Measurements from ENCODE around the gene SCFD1. TPM values are rescaled to one million over a fixed set of nuclear protein-coding genes. Genes with fewer than 3 reads are reported as not detected.

SCFD1 gene
- total and polyA plus RNA-seq, 2 donors (not counting 1 experiment from before 2014, with no cell fraction given), result 110 to 129 TPM

DNA sequence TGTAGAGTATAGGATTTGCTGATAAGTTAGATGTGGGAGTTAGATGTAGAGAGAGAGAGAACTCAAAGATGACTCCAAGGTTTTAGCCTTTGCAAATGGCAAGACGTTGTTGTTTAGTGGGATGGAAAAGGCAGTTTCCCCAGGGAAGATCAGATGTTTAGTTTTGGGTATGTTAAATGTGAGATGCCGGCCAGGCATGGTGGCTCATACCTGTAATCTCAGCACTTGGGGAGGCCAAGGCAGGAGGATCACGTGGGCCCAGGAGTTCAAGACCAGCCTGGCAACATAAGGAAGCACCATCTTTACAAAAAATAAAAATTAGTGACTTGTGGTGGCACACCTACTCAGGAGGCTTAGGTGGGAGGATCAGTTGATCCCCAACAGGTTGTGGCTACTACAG lies 33.5 kb downstream of the SCFD1 start:
- no peak overlapping the region for H3K4me3 ChIP-seq (replicated peaks in 1 of 4; ENCODE audit: control extremely low read depth in 1 of 4, insufficient read depth in 1 of 4, low read depth in 3 of 4, low read length in 4 of 4)
- H3K27me3 ChIP-seq (ENCODE audit: control insufficient read depth, insufficient read depth, low read length), result no peaks in the 10 kb centered on the region
- no peaks in the 10 kb centered on the region for H3K79me2 ChIP-seq (ENCODE audit: control insufficient read depth, insufficient read depth, low read length)
- DNase-seq (ENCODE audit: low read depth in 2 of 2), result no peak
- peaks cover 5% of the 10 kb centered on the region for H3K36me3 ChIP-seq (ENCODE audit: control insufficient read depth, insufficient read depth, low read length)
- peaks cover 1% of the 10 kb centered on the region for H4K20me1 ChIP-seq (ENCODE audit: control insufficient read depth, extremely low read depth, insufficient read depth, low read length)
- no peak overlapping the region for H3K9ac ChIP-seq (ENCODE audit: insufficient read depth, low read length)
- H3K27ac ChIP-seq (ENCODE audit: insufficient read depth, low read length), result no peak overlapping the region
- no peak overlapping the region for H2AFZ ChIP-seq (ENCODE audit: low read length)
- H3K9me3 ChIP-seq (ENCODE audit: control insufficient read depth, insufficient read depth, low read depth, low read length), result no peaks in the 10 kb centered on the region
- H3K4me2 ChIP-seq (ENCODE audit: extremely low read depth, insufficient read depth, low read length), result no peak overlapping the region
- H3K4me1 ChIP-seq (ENCODE audit: control insufficient read depth, extremely low read depth, insufficient read depth, low read length), result peaks cover 2% of the 10 kb centered on the region
- TF ChIP-seq EZH2 (IDR thresholded peaks at IDR 0.05; ENCODE audit: low read length, missing control alignments), result no peak
- TF ChIP-seq, protein P1, sequence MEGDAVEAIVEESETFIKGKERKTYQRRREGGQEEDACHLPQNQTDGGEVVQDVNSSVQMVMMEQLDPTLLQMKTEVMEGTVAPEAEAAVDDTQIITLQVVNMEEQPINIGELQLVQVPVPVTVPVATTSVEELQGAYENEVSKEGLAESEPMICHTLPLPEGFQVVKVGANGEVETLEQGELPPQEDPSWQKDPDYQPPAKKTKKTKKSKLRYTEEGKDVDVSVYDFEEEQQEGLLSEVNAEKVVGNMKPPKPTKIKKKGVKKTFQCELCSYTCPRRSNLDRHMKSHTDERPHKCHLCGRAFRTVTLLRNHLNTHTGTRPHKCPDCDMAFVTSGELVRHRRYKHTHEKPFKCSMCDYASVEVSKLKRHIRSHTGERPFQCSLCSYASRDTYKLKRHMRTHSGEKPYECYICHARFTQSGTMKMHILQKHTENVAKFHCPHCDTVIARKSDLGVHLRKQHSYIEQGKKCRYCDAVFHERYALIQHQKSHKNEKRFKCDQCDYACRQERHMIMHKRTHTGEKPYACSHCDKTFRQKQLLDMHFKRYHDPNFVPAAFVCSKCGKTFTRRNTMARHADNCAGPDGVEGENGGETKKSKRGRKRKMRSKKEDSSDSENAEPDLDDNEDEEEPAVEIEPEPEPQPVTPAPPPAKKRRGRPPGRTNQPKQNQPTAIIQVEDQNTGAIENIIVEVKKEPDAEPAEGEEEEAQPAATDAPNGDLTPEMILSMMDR (conservative IDR thresholded peaks at IDR 0.05 in 1 of 2, IDR thresholded peaks at IDR 0.05 in 1 of 2; ENCODE audit: low read depth in 1 of 2, low read length in 2 of 2), result no peak

DNA sequence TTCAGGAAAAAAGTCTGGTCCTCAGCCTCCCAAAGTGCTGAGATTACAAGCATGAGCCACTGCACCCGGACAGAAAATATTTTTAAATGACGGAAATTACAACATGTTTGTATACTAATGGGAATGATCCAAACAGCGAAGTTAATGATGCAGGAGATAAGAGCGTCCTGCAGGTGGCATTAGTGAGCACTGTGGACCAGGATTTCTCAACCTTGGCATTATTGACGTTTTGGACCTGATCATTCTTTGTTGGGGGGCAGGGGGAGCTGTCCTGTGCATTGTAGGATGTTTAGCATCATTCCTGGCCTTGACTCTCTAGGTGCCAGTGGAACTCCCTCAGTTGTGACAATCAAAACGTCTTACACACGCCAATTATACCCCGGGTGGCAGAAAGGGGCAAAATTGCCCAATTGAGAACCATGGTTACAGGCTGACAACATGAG lies 34.1 kb downstream of the SCFD1 start:
- no peak overlapping the region for H2AFZ ChIP-seq (ENCODE audit: low read length)
- peaks cover 2% of the 10 kb centered on the region for H3K4me1 ChIP-seq (ENCODE audit: control insufficient read depth, extremely low read depth, insufficient read depth, low read length)
- TF ChIP-seq, protein P1 (conservative IDR thresholded peaks at IDR 0.05 in 1 of 2, IDR thresholded peaks at IDR 0.05 in 1 of 2; ENCODE audit: low read depth in 1 of 2, low read length in 2 of 2), result peak; percentile 56 to 75
- TF ChIP-seq EZH2 (IDR thresholded peaks at IDR 0.05; ENCODE audit: low read length, missing control alignments), result no peak
- H3K36me3 ChIP-seq (ENCODE audit: control insufficient read depth, insufficient read depth, low read length), result peaks cover 5% of the 10 kb centered on the region
- no peak overlapping the region for H3K4me2 ChIP-seq (ENCODE audit: extremely low read depth, insufficient read depth, low read length)
- no peaks in the 10 kb centered on the region for H3K9me3 ChIP-seq (ENCODE audit: control insufficient read depth, insufficient read depth, low read depth, low read length)
- no peak overlapping the region for H3K9ac ChIP-seq (ENCODE audit: insufficient read depth, low read length)
- H3K27me3 ChIP-seq (ENCODE audit: control insufficient read depth, insufficient read depth, low read length), result no peaks in the 10 kb centered on the region
- DNase-seq (ENCODE audit: low read depth in 2 of 2), result peak; percentile 11 to 41
- H3K79me2 ChIP-seq (ENCODE audit: control insufficient read depth, insufficient read depth, low read length), result no peaks in the 10 kb centered on the region
- no peak overlapping the region for H3K27ac ChIP-seq (ENCODE audit: insufficient read depth, low read length)
- H3K4me3 ChIP-seq (replicated peaks in 1 of 4; ENCODE audit: control extremely low read depth in 1 of 4, insufficient read depth in 1 of 4, low read depth in 3 of 4, low read length in 4 of 4), result no peak overlapping the region
- H4K20me1 ChIP-seq (ENCODE audit: control insufficient read depth, extremely low read depth, insufficient read depth, low read length), result peaks cover 1% of the 10 kb centered on the region

DNA sequence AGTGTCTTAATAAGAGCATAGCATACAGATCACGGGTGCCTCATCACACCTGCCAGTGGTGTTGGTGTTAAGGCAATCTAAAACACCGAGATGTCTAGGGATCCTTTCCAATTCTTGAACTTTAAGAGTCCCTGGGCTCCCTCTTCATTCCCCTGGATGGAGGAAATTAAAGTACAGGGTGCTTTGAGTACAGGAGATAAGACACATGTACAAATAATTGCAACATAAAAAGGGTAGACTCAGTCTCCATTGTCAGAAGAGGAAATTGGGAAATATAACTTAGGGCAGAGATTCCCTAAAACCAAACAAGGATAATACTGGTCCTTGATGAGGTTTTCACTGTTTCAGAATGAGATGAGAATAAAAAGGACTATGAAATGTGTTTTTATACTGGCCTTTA lies 34.9 kb downstream of the SCFD1 start:
- Histone ChIP-seq H3K4me2 (ENCODE audit: extremely low read depth, insufficient read depth, low read length) (no peak overlapping the region), H3K4me3 (replicated peaks in 1 of 4; ENCODE audit: control extremely low read depth in 1 of 4, insufficient read depth in 1 of 4, low read depth in 3 of 4, low read length in 4 of 4) (no peak overlapping the region), H4K20me1 (ENCODE audit: control insufficient read depth, extremely low read depth, insufficient read depth, low read length) (peaks cover 1% of the 10 kb centered on the region), H3K79me2 (ENCODE audit: control insufficient read depth, insufficient read depth, low read length) (no peaks in the 10 kb centered on the region), H3K27ac (ENCODE audit: insufficient read depth, low read length) (no peak overlapping the region), H3K36me3 (ENCODE audit: control insufficient read depth, insufficient read depth, low read length) (peaks cover 2% of the 10 kb centered on the region), H3K4me1 (ENCODE audit: control insufficient read depth, extremely low read depth, insufficient read depth, low read length) (peaks cover 2% of the 10 kb centered on the region), H3K9ac (ENCODE audit: insufficient read depth, low read length) (no peak overlapping the region), H2AFZ (ENCODE audit: low read length) (no peak overlapping the region), H3K27me3 (ENCODE audit: control insufficient read depth, insufficient read depth, low read length) (no peaks in the 10 kb centered on the region), H3K9me3 (ENCODE audit: control insufficient read depth, insufficient read depth, low read depth, low read length) (no peaks in the 10 kb centered on the region)
- no peak for TF ChIP-seq EZH2 (IDR thresholded peaks at IDR 0.05; ENCODE audit: low read length, missing control alignments)
- TF ChIP-seq, protein P1 (conservative IDR thresholded peaks at IDR 0.05 in 1 of 2, IDR thresholded peaks at IDR 0.05 in 1 of 2; ENCODE audit: low read depth in 1 of 2, low read length in 2 of 2), result no peak
- DNase-seq (ENCODE audit: low read depth in 2 of 2), result no peak

All from fibroblast of lung (primary cell).